IMR-90 (cell line): ENCODE results near the gene ACVR1. TPM values are rescaled to one million over a fixed set of nuclear protein-coding genes. Genes with fewer than 3 reads are reported as not detected.

Experiments
- ATAC-seq: fragments of 200-7000 bp; cut with Tn5 transposase; 2 replicates; pipeline ENCODE4 v1.9.1; 2020; ENCODE audit warnings: low read depth, mild to moderate bottlenecking, moderate library complexity
- BruUV-seq: library from RNA; stranded (reverse); fragments of 400-500 nt; replicated peaks from 2 replicates; lab custom pipeline; 2021; lab: Mats Ljungman, UMichigan
- CTCF ChIA-PET: fragments of 300-600 bp; formaldehyde crosslinking; extraction: SDS; loops from one replicate; lab custom pipeline; 2021; ENCODE audit warnings: antibody characterized with exemption; lab: Yijun Ruan, JAX
- POLR2A ChIA-PET: fragments of 300-600 bp; sonication (Branson Sonifier 250); formaldehyde crosslinking; loops from one replicate; lab custom pipeline; 2022; ENCODE audit warnings: antibody characterized with exemption; ENCODE audit not compliant: unreplicated experiment; lab: Charles Lee
- DNase-seq: peaks from one replicate; pipeline ENCODE4 v3.0.0; 2013
- H2AFZ ChIP-seq: replicated peaks from 2 replicates; pipeline ENCODE3; 2013; ENCODE audit warnings: low read length, mild to moderate bottlenecking; ENCODE audit not compliant: poor library complexity
- H2AK5ac ChIP-seq: 2 replicates; pipeline ENCODE4 v1.6.1; 2013; ENCODE audit warnings: low read depth, low read length, inconsistent platforms
- H2AK9ac ChIP-seq: replicated peaks from 2 replicates; pipeline ENCODE3; 2013; ENCODE audit warnings: mild to moderate bottlenecking, low read depth, low read length, moderate library complexity; ENCODE audit not compliant: poor library complexity
- H2BK120ac ChIP-seq: 2 replicates; pipeline ENCODE4 v1.6.1; 2013; ENCODE audit warnings: low read depth, low read length, inconsistent platforms
- H2BK15ac ChIP-seq: 3 replicates; pipeline ENCODE4 v1.6.1; 2013; ENCODE audit warnings: low read depth, low read length, inconsistent platforms
- H2BK20ac ChIP-seq: 2 replicates; pipeline ENCODE4 v1.6.1; 2013; ENCODE audit warnings: low read depth, mild to moderate bottlenecking, inconsistent platforms, low read length, moderate library complexity
- H2BK5ac ChIP-seq: 2 replicates; pipeline ENCODE4 v1.6.1; 2013; ENCODE audit warnings: mild to moderate bottlenecking, low read depth, low read length, inconsistent platforms; ENCODE audit not compliant: poor library complexity, severe bottlenecking
- H3K14ac ChIP-seq: replicated peaks from 2 replicates; pipeline ENCODE4 v1.6.1; 2013; ENCODE audit warnings: low read depth, low read length, inconsistent platforms
- H3K18ac ChIP-seq: 2 replicates; pipeline ENCODE4 v1.6.1; 2013; ENCODE audit warnings: low read depth, low read length, control low read depth
- H3K23ac ChIP-seq: 2 replicates; pipeline ENCODE4 v1.6.1; 2013; ENCODE audit warnings: low read depth, low read length, inconsistent platforms
- H3K27ac ChIP-seq: 2 replicates; pipeline ENCODE4 v1.5.1; 2013; ENCODE audit warnings: mild to moderate bottlenecking, control low read depth, low read length; ENCODE audit not compliant: insufficient read depth
- H3K27me3 ChIP-seq: 2 replicates; pipeline ENCODE4 v1.6.1; 2013; ENCODE audit warnings: low read length; ENCODE audit not compliant: control insufficient read depth, insufficient read depth
- H3K36me3 ChIP-seq: 2 replicates; pipeline ENCODE4 v1.6.1; 2013; ENCODE audit warnings: low read length, mixed read lengths; ENCODE audit not compliant: control insufficient read depth, insufficient read depth
- H3K4ac ChIP-seq: 2 replicates; pipeline ENCODE4 v1.6.1; 2013; ENCODE audit warnings: low read depth, low read length, inconsistent platforms
- H3K4me1 ChIP-seq: 2 replicates; pipeline ENCODE4 v1.6.1; 2013; ENCODE audit warnings: low read length, mixed read lengths; ENCODE audit not compliant: control insufficient read depth, insufficient read depth
- H3K4me2 ChIP-seq: 2 replicates; pipeline ENCODE4 v1.6.1; 2013; ENCODE audit warnings: low read depth, mild to moderate bottlenecking, control low read depth, low read length, moderate library complexity
- H3K4me3 ChIP-seq: 2 replicates; pipeline ENCODE4 v1.5.1; 2013; ENCODE audit warnings: low read depth, mild to moderate bottlenecking, control low read depth, low read length, moderate library complexity; ENCODE audit not compliant: insufficient read depth
- H3K56ac ChIP-seq: 2 replicates; pipeline ENCODE4 v1.6.1; 2013; ENCODE audit warnings: low read length, inconsistent platforms; ENCODE audit not compliant: insufficient read depth; ENCODE audit errors: extremely low read depth
- H3K79me1 ChIP-seq, 2 experiments: 2 replicates each; pipeline ENCODE4 v1.6.1; 2013; ENCODE audit warnings: low read length in 2 of 2, inconsistent platforms in 1 of 2, low read depth in 1 of 2
- H3K9ac ChIP-seq: 2 replicates; pipeline ENCODE4 v1.6.1; 2013; ENCODE audit warnings: low read depth, low read length, control low read depth
- H3K9me1 ChIP-seq: 2 replicates; pipeline ENCODE4 v1.6.1; 2013; ENCODE audit warnings: low read length, inconsistent platforms; ENCODE audit not compliant: insufficient read depth
- H3K9me3 ChIP-seq: 2 replicates; pipeline ENCODE4 v1.6.1; 2013; ENCODE audit warnings: low read length; ENCODE audit not compliant: control insufficient read depth, insufficient read depth
- H4K20me1 ChIP-seq: 2 replicates; pipeline ENCODE4 v1.6.1; 2013; ENCODE audit warnings: low read length, inconsistent platforms; ENCODE audit not compliant: insufficient read depth
- H4K5ac ChIP-seq: 2 replicates; pipeline ENCODE4 v1.6.1; 2013; ENCODE audit warnings: mild to moderate bottlenecking, low read depth, low read length, control low read depth
- H4K8ac ChIP-seq, 2 experiments: 2 replicates each; pipeline ENCODE4 v1.6.1; 2013; ENCODE audit warnings: low read depth in 2 of 2, low read length in 2 of 2, control low read depth in 1 of 2, inconsistent platforms in 1 of 2
- H4K91ac ChIP-seq: 2 replicates; pipeline ENCODE4 v1.6.1; 2013; ENCODE audit warnings: low read depth, low read length, inconsistent platforms; ENCODE audit not compliant: insufficient read depth
- BHLHE40 ChIP-seq: fragments of 150-350 bp; IDR thresholded peaks from 2 replicates; pipeline ENCODE4 v1.6.1; 2016; ENCODE audit warnings: mild to moderate bottlenecking, low read depth, low read length
- CEBPB ChIP-seq: IDR thresholded peaks from 2 replicates; pipeline ENCODE4 v1.6.1; 2012; ENCODE audit warnings: low read depth, low read length, improper control_type of control experiment
- CHD1 ChIP-seq: IDR thresholded peaks from 2 replicates; pipeline ENCODE4 v1.6.1; 2012; ENCODE audit warnings: low read depth, low read length, improper control_type of control experiment
- FOS ChIP-seq: fragments of 150-350 bp; IDR thresholded peaks from 2 replicates; pipeline ENCODE4 v1.6.1; 2016; ENCODE audit warnings: low read depth, low read length
- NFE2L2 ChIP-seq: fragments of 150-350 bp; IDR thresholded peaks from 2 replicates; pipeline ENCODE4 v1.6.1; 2016; ENCODE audit warnings: low read depth, mild to moderate bottlenecking, low read length
- POLR2A ChIP-seq: IDR thresholded peaks from 2 replicates; pipeline ENCODE4 v1.6.1; 2012; ENCODE audit warnings: mild to moderate bottlenecking, low read depth, low read length
- RAD21 ChIP-seq: IDR thresholded peaks from 2 replicates; pipeline ENCODE4 v1.6.1; 2012; ENCODE audit warnings: low read length, improper control_type of control experiment
- WGBS, 2 experiments: methylation state at CpG; one replicate each; pipeline versions ENCODE4 v1.1.5 to v1.1.7; 2013; ENCODE audit warnings: missing lambda C conversion rate in 2 of 2; ENCODE audit not compliant: insufficient read length in 1 of 2; ENCODE audit errors: extremely low coverage in 2 of 2; 5-methylcytosine and 5-hydroxymethylcytosine counted together
- dilution Hi-C: fragments of 300-500 bp; cut with HindIII; formaldehyde crosslinking; loops from one replicate; pipeline ENCODE4 v1.14.3; 2018; ENCODE audit warnings: low sequenced_read_pairs; ENCODE audit not compliant: unreplicated experiment
- in situ Hi-C: fragments of 300-500 bp; cut with MboI; formaldehyde crosslinking; loops from 3 replicates; pipeline ENCODE4 v1.14.3; 2019; ENCODE audit warnings: low sequenced_read_pairs, inconsistent platforms, mixed read lengths
- intact Hi-C: fragments of 100-400 bp; cut with micrococcal nuclease; formaldehyde crosslinking; loops from 2 replicates; pipeline ENCODE4 v1.10.0; 2022
- polyA plus RNA-seq, 3 experiments: library from polyadenylated mRNA; depleted of rRNA; stranded (reverse); fragments of >200 nt; gene quantifications; 2 replicates each; pipeline ENCODE4 v1.2.3, GENCODE V29; 2012; ENCODE audit warnings: low replicate concordance in 1 of 3
- total RNA-seq: library from RNA; depleted of rRNA; stranded (reverse); fragments of >200 nt; gene quantifications from 2 replicates; pipeline ENCODE4 v1.2.3, GENCODE V29; 2012
- TF ChIP-seq, protein P1 (sequence below): conservative IDR thresholded peaks from 2 replicates; pipeline ENCODE4 v1.5.1; 2012; ENCODE audit warnings: mild to moderate bottlenecking, low read depth, low read length, improper control_type of control experiment

The ACVR1 gene
- total and polyA plus RNA-seq, 2 of the 4 experiments (the other 2 are of a cell fraction) = 21.1 to 40.8 TPM

DNA sequence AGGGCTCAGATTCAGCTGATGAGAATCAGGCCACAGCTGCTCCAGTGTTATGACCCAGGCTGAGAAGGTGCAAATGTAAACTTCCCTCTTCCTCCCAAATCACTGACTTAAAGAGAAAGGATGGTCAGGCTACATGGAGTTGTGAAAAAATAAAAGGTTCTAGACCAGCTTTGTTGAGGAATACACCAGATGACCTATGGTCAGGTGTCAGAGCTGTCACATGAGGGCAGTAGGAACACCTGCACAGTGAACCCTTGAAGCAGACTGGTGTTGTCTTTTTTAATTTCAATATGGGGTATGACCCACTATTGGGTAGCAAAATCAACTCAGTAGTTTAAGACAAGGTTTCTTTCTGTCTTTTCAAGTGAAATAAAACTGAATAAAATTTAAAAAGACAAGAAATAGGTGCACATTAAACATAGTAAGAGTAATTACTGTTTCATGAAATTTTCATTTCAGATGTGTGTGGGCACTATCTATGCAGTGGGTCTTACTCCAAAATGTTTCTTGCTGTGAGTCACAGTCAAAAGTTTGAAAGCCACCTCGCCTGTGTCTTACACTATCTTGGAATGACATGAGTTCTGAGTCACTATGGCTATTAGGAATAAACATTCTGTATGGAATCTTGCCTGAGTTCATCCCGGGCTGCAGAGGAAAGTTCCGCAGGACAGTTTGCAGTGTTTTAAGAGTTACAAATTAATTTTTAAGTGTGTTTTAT is 83.6 kb downstream of the ACVR1 start (continued):
- no peak for TF ChIP-seq NFE2L2
- TF ChIP-seq FOS = peak; percentile 94

DNA sequence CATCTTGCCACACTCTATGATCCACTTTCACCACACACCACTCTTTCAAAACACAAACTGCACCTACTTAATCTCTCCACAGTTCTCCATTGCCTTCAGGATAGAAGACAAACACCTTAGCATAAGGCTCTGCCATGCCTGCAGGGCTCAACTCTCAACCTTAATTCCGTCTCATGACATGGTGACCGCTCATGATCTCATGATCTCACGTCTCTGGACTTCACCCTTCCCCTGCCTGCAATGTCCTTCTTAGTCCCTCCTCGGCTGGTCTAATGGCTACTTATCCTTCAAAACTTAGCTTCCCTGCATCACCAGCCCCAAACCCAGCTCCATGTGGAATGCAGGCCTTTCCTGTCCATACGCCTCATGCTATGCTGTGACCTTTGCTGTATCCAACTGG is 85.3 kb downstream of the ACVR1 start:
- Histone ChIP-seq H2BK15ac (peak overlapping the region; percentile 16; the same call in 1 of the 3 replicates), H3K9me1 (peaks cover 24% of the 10 kb centered on the region), H3K18ac (no peak overlapping the region), H3K4me1 (peaks cover 23% of the 10 kb centered on the region), H3K27me3 (no peaks in the 10 kb centered on the region), H4K91ac (no peak overlapping the region; the same call in 1 of the 2 replicates), H3K4ac (peak overlapping the region; percentile 54), H3K4me2 (no peak overlapping the region), H3K56ac (no peak overlapping the region), H3K4me3 (no peak overlapping the region), H3K36me3 (0 out of 2 replicates have a peak, but pooled peaks cover 4% of the 10 kb centered on the region), H2AK9ac (peak overlapping the region; percentile 11), H2BK5ac (no peak overlapping the region), H2AFZ (peak overlapping the region; percentile 5), H3K14ac (no peak overlapping the region), H3K27ac (no peak overlapping the region), H2BK20ac (no peak overlapping the region), H4K20me1 (peaks cover 3% of the 10 kb centered on the region; the same call in 1 of the 2 replicates), H3K9me3 (no peaks in the 10 kb centered on the region), H4K8ac (no peak overlapping the region), H3K23ac (no peak overlapping the region), H4K5ac (no peak overlapping the region), H3K79me1 (peaks cover 20 to 67% of the 10 kb centered on the region in 2 experiments), H2BK120ac (no peak overlapping the region; the same call in 1 of the 2 replicates), H2AK5ac (peak overlapping the region; percentile 52), H3K9ac (no peak overlapping the region)
- no peak for TF ChIP-seq RAD21
- TF ChIP-seq POLR2A = no peak
- TF ChIP-seq CHD1 = no peak
- TF ChIP-seq, protein P1, sequence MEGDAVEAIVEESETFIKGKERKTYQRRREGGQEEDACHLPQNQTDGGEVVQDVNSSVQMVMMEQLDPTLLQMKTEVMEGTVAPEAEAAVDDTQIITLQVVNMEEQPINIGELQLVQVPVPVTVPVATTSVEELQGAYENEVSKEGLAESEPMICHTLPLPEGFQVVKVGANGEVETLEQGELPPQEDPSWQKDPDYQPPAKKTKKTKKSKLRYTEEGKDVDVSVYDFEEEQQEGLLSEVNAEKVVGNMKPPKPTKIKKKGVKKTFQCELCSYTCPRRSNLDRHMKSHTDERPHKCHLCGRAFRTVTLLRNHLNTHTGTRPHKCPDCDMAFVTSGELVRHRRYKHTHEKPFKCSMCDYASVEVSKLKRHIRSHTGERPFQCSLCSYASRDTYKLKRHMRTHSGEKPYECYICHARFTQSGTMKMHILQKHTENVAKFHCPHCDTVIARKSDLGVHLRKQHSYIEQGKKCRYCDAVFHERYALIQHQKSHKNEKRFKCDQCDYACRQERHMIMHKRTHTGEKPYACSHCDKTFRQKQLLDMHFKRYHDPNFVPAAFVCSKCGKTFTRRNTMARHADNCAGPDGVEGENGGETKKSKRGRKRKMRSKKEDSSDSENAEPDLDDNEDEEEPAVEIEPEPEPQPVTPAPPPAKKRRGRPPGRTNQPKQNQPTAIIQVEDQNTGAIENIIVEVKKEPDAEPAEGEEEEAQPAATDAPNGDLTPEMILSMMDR = no peak
- TF ChIP-seq CEBPB = no peak
- no peak for TF ChIP-seq BHLHE40
- TF ChIP-seq FOS = no peak
- DNase-seq = no peak
- POLR2A ChIA-PET = no interaction called here
- intact Hi-C loops = no loop called here
- no TSS peak for BruUV-seq
- dilution Hi-C loops = no loop called here
- WGBS, 2 experiments = 90% methylated on average over 5 of the region's 5 CpGs; no CpG with 5 or more reads in 1 of the 2 experiments
- in situ Hi-C loops = no loop called here
- CTCF ChIA-PET = no interaction called here
- no peak for ATAC-seq
